Measurements from ENCODE around the gene PCDHGA12.
"Not testable (repeated sequence)": the region's sequence is repeated elsewhere in the genome, so short reads cannot be mapped to it uniquely, and the experiment has no call there.

PCDHGA12 gene

GRCh38 chr5:141430332-141431113 lies at the start of gene PCDHGA12:
PCDHGA12 (plus strand) TSS chr5:141430507; CDS start chr5:141430760, 253 bp downstream.
- peak; percentile 66 for DNase-seq

GRCh38 chr5:141382469-141383294 lies 47.6 kb upstream of the PCDHGA12 start, which contains the start of gene PCDHGA7:
PCDHGA7 (plus strand) TSS chr5:141382742; CDS start chr5:141382900, 158 bp downstream.
- no peak for DNase-seq

- DNase-seq = no peak
Observed at GRCh38 chr5:141383345-141383744, 47.0 kb upstream of the PCDHGA12 start.

- DNase-seq = no peak
Observed at GRCh38 chr5:141384471-141385267, 45.6 kb upstream of the PCDHGA12 start.

GRCh38 chr5:141387557-141388311 lies 42.6 kb upstream of the PCDHGA12 start, which contains the start of gene PCDHGB4:
PCDHGB4 (plus strand) TSS chr5:141387698; CDS start chr5:141387885, 187 bp downstream.
- peak; percentile 24 for DNase-seq

- DNase-seq = no peak
Observed at GRCh38 chr5:141388661-141389060, 41.6 kb upstream of the PCDHGA12 start.

- DNase-seq = no peak
Observed at GRCh38 chr5:141389153-141390042, 40.9 kb upstream of the PCDHGA12 start.

GRCh38 chr5:141392429-141393198 lies 37.7 kb upstream of the PCDHGA12 start, which contains the start of gene PCDHGA8:
PCDHGA8 (plus strand) TSS chr5:141392633; CDS start chr5:141392814, 181 bp downstream.
- no peak for DNase-seq

GRCh38 chr5:141393267-141393666 lies 37.0 kb upstream of the PCDHGA12 start:
- DNase-seq = no peak

- DNase-seq = not testable (repeated sequence)
Observed at GRCh38 chr5:141394401-141395187, 35.7 kb upstream of the PCDHGA12 start.

GRCh38 chr5:141397756-141398551 lies 32.4 kb upstream of the PCDHGA12 start, which contains the start of gene PCDHGB5:
PCDHGB5 (plus strand) TSS chr5:141397947; CDS start chr5:141398128, 181 bp downstream.
- peak; percentile 34 for DNase-seq

- DNase-seq = no peak
Observed at GRCh38 chr5:141398608-141399007, 31.7 kb upstream of the PCDHGA12 start.

GRCh38 chr5:141399555-141400258 lies 30.6 kb upstream of the PCDHGA12 start:
- no peak for DNase-seq

GRCh38 chr5:141402553-141403243 lies 27.6 kb upstream of the PCDHGA12 start, which contains the start of gene PCDHGA9:
PCDHGA9 (plus strand) TSS chr5:141402778; CDS start chr5:141402953, 175 bp downstream.
- peak; percentile 12 for DNase-seq

- DNase-seq = no peak
Observed at GRCh38 chr5:141403387-141403786, 26.9 kb upstream of the PCDHGA12 start.

GRCh38 chr5:141407790-141408505 lies 22.4 kb upstream of the PCDHGA12 start, which contains the start of gene PCDHGB6:
PCDHGB6 (plus strand) TSS chr5:141408021; CDS start chr5:141408203, 182 bp downstream.
- peak; percentile 11 for DNase-seq
